MCF 10A (cell line): ENCODE results near the gene PTCD2. TPM values are rescaled to one million over a fixed set of nuclear protein-coding genes. Genes with fewer than 3 reads are reported as not detected.
A peak's percentile ranks its signal among the peaks of the same experiment; 100 is the strongest.

Experiments used
- BruUV-seq: library from RNA; stranded (reverse); fragments of 400-500 nt; replicated peaks from 2 replicates; lab custom pipeline; 2021; lab: Mats Ljungman, UMichigan
- CTCF ChIA-PET: fragments of 300-600 bp; sonication (Branson Sonifier 250); formaldehyde crosslinking; extraction: SDS; loops from one replicate; lab custom pipeline; 2021; ENCODE audit warnings: antibody characterized with exemption, inconsistent platforms; lab: Yijun Ruan, JAX
- POLR2A ChIA-PET: fragments of 300-600, 350-650 bp; sonication (Branson Sonifier 250); formaldehyde crosslinking; extraction: SDS; loops from one replicate; lab custom pipeline; 2020; ENCODE audit warnings: antibody characterized with exemption, inconsistent platforms; lab: Yijun Ruan, JAX
- DNase-seq: peaks from one replicate; pipeline ENCODE4 v3.0.0-alpha.2; 2018; ENCODE audit not compliant: unreplicated experiment
- H3K27ac Mint-ChIP-seq: one replicate; pipeline ENCODE4 v1.8.0; 2022; ENCODE audit warnings: mild to moderate bottlenecking, low read depth, mixed read lengths; ENCODE audit not compliant: unreplicated experiment
- H3K27me3 Mint-ChIP-seq: one replicate; pipeline ENCODE4 v1.8.0; 2022; ENCODE audit warnings: mixed read lengths; ENCODE audit not compliant: insufficient read depth, unreplicated experiment
- H3K36me3 Mint-ChIP-seq: one replicate; pipeline ENCODE4 v1.8.0; 2022; ENCODE audit warnings: mild to moderate bottlenecking, moderate library complexity, mixed read lengths; ENCODE audit not compliant: insufficient read depth, unreplicated experiment
- H3K4me1 Mint-ChIP-seq: one replicate; pipeline ENCODE4 v1.8.0; 2022; ENCODE audit warnings: mixed read lengths; ENCODE audit not compliant: insufficient read depth, unreplicated experiment
- H3K4me3 Mint-ChIP-seq: one replicate; pipeline ENCODE4 v1.8.0; 2022; ENCODE audit warnings: mild to moderate bottlenecking, moderate library complexity, mixed read lengths; ENCODE audit not compliant: unreplicated experiment
- H3K9me3 Mint-ChIP-seq: one replicate; pipeline ENCODE4 v1.8.0; 2022; ENCODE audit warnings: mixed read lengths; ENCODE audit not compliant: unreplicated experiment
- intact Hi-C: fragments of 100-400 bp; cut with micrococcal nuclease; formaldehyde crosslinking; loops from 2 replicates; pipeline ENCODE4 v1.14.1; 2022
- total RNA-seq: library from RNA; stranded (reverse); gene quantifications from 2 replicates; pipeline ENCODE4 v1.2.3, GENCODE V29; 2022
- TF ChIP-seq, protein P1 (sequence below): fragments of 200-600 bp; IDR thresholded peaks from one replicate; pipeline ENCODE4 v1.8.0; 2022; ENCODE audit warnings: antibody characterized with exemption, mild to moderate bottlenecking; ENCODE audit not compliant: unreplicated experiment

Gene PTCD2
- total RNA-seq, 1 experiment from 2014 or later = 20.3 TPM

DNA sequence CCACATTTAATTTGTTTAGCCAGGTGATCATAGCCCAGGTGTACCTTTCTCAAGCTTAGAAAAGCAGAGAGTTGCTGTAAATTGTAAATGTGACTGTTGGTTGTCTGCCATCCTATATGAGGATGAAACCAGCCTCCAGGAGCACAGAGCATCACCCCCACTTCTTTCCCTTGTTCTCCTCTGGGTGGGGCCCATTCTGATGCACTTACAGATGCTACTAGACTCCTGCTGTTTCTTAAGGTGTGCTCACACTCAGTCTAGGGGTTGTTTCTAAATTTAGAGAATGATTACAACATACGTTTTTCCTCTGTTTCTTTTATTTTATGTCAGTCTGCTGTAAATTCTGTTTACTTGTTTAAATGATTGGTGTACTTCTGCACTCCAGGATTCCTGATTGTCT is 10.5 kb downstream of the PTCD2 start:
- H3K36me3 Mint-ChIP-seq = peaks cover 73% of the 10 kb centered on the region
- H3K9me3 Mint-ChIP-seq = no peaks in the 10 kb centered on the region
- DNase-seq = no peak
- H3K27ac Mint-ChIP-seq = no peak overlapping the region
- TF ChIP-seq, protein P1, sequence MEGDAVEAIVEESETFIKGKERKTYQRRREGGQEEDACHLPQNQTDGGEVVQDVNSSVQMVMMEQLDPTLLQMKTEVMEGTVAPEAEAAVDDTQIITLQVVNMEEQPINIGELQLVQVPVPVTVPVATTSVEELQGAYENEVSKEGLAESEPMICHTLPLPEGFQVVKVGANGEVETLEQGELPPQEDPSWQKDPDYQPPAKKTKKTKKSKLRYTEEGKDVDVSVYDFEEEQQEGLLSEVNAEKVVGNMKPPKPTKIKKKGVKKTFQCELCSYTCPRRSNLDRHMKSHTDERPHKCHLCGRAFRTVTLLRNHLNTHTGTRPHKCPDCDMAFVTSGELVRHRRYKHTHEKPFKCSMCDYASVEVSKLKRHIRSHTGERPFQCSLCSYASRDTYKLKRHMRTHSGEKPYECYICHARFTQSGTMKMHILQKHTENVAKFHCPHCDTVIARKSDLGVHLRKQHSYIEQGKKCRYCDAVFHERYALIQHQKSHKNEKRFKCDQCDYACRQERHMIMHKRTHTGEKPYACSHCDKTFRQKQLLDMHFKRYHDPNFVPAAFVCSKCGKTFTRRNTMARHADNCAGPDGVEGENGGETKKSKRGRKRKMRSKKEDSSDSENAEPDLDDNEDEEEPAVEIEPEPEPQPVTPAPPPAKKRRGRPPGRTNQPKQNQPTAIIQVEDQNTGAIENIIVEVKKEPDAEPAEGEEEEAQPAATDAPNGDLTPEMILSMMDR = no peak
- CTCF ChIA-PET = no interaction called here
- POLR2A ChIA-PET = no interaction called here
- no peak overlapping the region for H3K4me3 Mint-ChIP-seq
- BruUV-seq = no TSS peak
- H3K27me3 Mint-ChIP-seq = no peaks in the 10 kb centered on the region
- peaks cover 27% of the 10 kb centered on the region for H3K4me1 Mint-ChIP-seq
- intact Hi-C loops = no loop called here

DNA sequence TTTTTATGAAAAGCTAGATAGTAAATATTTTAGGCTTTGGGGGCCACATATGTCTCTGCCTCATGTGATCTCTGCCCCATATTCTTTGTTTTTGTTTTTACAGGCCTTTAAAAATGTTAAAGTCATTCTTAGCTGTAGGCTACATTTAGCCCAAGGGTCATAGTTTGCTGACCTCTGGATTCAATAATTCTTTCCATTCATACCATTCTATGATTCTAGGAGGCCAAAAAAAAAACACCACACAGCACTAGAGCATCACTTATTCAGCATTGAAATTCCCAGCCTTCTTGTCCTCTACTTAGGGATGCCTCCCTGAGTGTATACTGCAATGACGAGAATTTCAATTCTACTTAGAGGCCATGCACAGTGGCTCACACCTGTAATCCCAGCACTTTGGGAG is 17.0 kb downstream of the PTCD2 start:
- Mint-ChIP-seq H3K4me3 (no peak overlapping the region), H3K27me3 (no peaks in the 10 kb centered on the region), H3K36me3 (peaks cover 90% of the 10 kb centered on the region), H3K27ac (no peak overlapping the region), H3K9me3 (no peaks in the 10 kb centered on the region), H3K4me1 (no peaks in the 10 kb centered on the region)
- TF ChIP-seq, protein P1 = no peak
- no TSS peak for BruUV-seq
- no peak for DNase-seq
- ChIA-PET CTCF (interaction anchor here (0.6 kb wide), 1 partner anchor 538 kb away, joined by 3 read pairs; no protein-coding TSS in a partner anchor), POLR2A (no interaction called here)
- intact Hi-C loops = no loop called here

DNA sequence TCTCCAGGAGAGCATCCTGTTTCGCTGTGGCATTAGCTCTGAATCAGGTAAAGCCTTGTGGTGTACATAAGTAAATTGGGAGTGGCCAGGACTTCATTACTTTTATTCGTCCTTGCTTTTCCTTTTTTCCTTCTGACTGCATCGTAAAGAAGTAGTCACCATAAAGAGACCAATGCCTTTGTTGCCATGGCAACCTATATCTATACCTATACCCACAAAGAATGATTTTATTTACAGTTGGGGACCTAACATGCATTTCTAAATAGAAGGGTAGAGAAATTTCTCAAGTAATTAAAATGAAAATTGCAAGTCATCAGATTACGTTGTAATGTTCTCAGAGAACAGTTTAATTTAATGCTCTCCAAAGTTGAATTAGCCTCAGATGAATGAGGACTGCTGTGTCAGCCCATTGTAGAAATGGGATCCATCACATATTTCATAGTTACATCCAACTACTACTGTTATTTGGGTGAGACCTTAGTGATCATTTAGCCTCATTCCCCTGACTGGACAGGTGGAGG is 18.6 kb downstream of the PTCD2 start:
- ChIA-PET CTCF (interaction anchor here (1.1 kb wide), 3 partner anchors 17 to 187 kb away, joined by 3 read pairs; partner anchors contain the start of genes MRPS27 and PTCD2), POLR2A (interaction anchor here (1.0 to 1.5 kb wide), 2 partner anchors 9 to 18 kb away, joined by 4 to 6 read pairs; partner anchors contain the start of genes MRPS27 and PTCD2)
- Mint-ChIP-seq H3K27ac (no peak overlapping the region), H3K27me3 (no peaks in the 10 kb centered on the region), H3K9me3 (no peaks in the 10 kb centered on the region), H3K4me1 (no peaks in the 10 kb centered on the region), H3K36me3 (peaks cover 87% of the 10 kb centered on the region), H3K4me3 (no peak overlapping the region)
- BruUV-seq = no TSS peak
- intact Hi-C loops = no loop called here
- no peak for DNase-seq
- TF ChIP-seq, protein P1 = no peak

- intact Hi-C loops = no loop called here
- H3K36me3 Mint-ChIP-seq = peaks cover 32% of the 10 kb centered on the region
- H3K27me3 Mint-ChIP-seq = no peaks in the 10 kb centered on the region
- no peaks in the 10 kb centered on the region for H3K9me3 Mint-ChIP-seq
- no peak overlapping the region for H3K4me3 Mint-ChIP-seq
- TF ChIP-seq, protein P1 = no peak
- CTCF ChIA-PET = no interaction called here
- H3K27ac Mint-ChIP-seq = peak overlapping the region; percentile 83
- POLR2A ChIA-PET = interaction anchor here (2.0 kb wide), 1 partner anchor 472 kb away, joined by 9 read pairs; no protein-coding TSS in a partner anchor
- no peak for DNase-seq
- peaks cover 20% of the 10 kb centered on the region for H3K4me1 Mint-ChIP-seq
- BruUV-seq = no TSS peak
These were observed 26.2 kb downstream of the PTCD2 start for GRCh38 chr5:72346398-72346797.
